Stomach (tissue), 4 donors: ENCODE measurements around the gene FAM219A.

Source experiments
- CTCF ChIP-seq, 7 experiments: fragments of 450-650 bp in 4 of 7; fragments of 200-600 bp in 3 of 7; sonication (generic) in 3 of 7; IDR thresholded peaks; one replicate each; pipeline ENCODE4 v1.5.1; 2016 to 2019; ENCODE audit warnings: antibody characterized with exemption in 7 of 7, control low read depth in 2 of 7, mild to moderate bottlenecking in 1 of 7
- EP300 ChIP-seq: sonication (generic); formaldehyde crosslinking; IDR thresholded peaks from one replicate; pipeline ENCODE4 v1.6.1; 2017; ENCODE audit warnings: antibody characterized with exemption
- POLR2A ChIP-seq, 4 donors: fragments of 450-650 bp; IDR thresholded peaks; one replicate each; pipeline ENCODE4 v1.6.1; 2016; ENCODE audit warnings: antibody characterized with exemption in 4 of 4, control low read depth in 2 of 4, mild to moderate bottlenecking in 1 of 4, moderate library complexity in 1 of 4
- POLR2AphosphoS5 ChIP-seq, 3 donors: sonication (generic); formaldehyde crosslinking; IDR thresholded peaks; one replicate each; pipeline ENCODE4 v1.6.1; 2016; ENCODE audit warnings: antibody characterized with exemption in 3 of 3

- no peak for TF ChIP-seq CTCF (IDR thresholded peaks at IDR 0.05)
- TF ChIP-seq POLR2A (IDR thresholded peaks at IDR 0.05) = no peak
- TF ChIP-seq POLR2AphosphoS5 (IDR thresholded peaks at IDR 0.05) = no peak
- no peak for TF ChIP-seq EP300
Observed at GRCh38 chr9:34392511-34392910, 65.9 kb downstream of the FAM219A start.
